Endothelial cell (in vitro differentiated cells): ENCODE measurements around the gene STIM1. TPM values are rescaled to one million over a fixed set of nuclear protein-coding genes. Genes with fewer than 3 reads are reported as not detected.
A peak's percentile ranks its signal among the peaks of the same experiment; 100 is the strongest.

ENCODE experiments used
- DNase-seq: peaks from one replicate; pipeline ENCODE4 v3.0.0; 2021; ENCODE audit warnings: low spot score
- H3K27ac Mint-ChIP-seq: one replicate; pipeline ENCODE4 v1.8.0; 2021; ENCODE audit warnings: mixed read lengths, inconsistent platforms; ENCODE audit not compliant: unreplicated experiment
- H3K27me3 Mint-ChIP-seq: one replicate; pipeline ENCODE4 v1.8.0; 2021; ENCODE audit warnings: mild to moderate bottlenecking, moderate library complexity, mixed read lengths, inconsistent platforms; ENCODE audit not compliant: unreplicated experiment
- H3K36me3 Mint-ChIP-seq: one replicate; pipeline ENCODE4 v1.8.0; 2021; ENCODE audit warnings: mild to moderate bottlenecking, low read depth, mixed read lengths, inconsistent platforms; ENCODE audit not compliant: unreplicated experiment
- H3K4me1 Mint-ChIP-seq: one replicate; pipeline ENCODE4 v1.8.0; 2021; ENCODE audit warnings: mild to moderate bottlenecking, mixed read lengths, inconsistent platforms; ENCODE audit not compliant: unreplicated experiment
- H3K4me3 Mint-ChIP-seq: one replicate; pipeline ENCODE4 v1.8.0; 2021; ENCODE audit warnings: mild to moderate bottlenecking, mixed read lengths, inconsistent platforms; ENCODE audit not compliant: unreplicated experiment
- H3K9me3 Mint-ChIP-seq: one replicate; pipeline ENCODE4 v1.8.0; 2021; ENCODE audit warnings: mixed read lengths, inconsistent platforms; ENCODE audit not compliant: unreplicated experiment
- total RNA-seq: library from RNA; stranded (reverse); fragmentation: NEBNext Ultra II Directional; extraction: Animal tissue kit (Norgen Biotek cat#: 25700); gene quantifications from one replicate; pipeline ENCODE4 v1.2.1, GENCODE V29; 2021; ENCODE audit not compliant: unreplicated experiment
- TF ChIP-seq, protein P1 (sequence below): fragments of 200-600 bp; sonication (generic); IDR thresholded peaks from one replicate; pipeline ENCODE4 v1.5.0; 2021; ENCODE audit warnings: antibody characterized with exemption; ENCODE audit not compliant: unreplicated experiment

The STIM1 gene
- total RNA-seq, 1 donor from 2014 or later: 35.9 TPM

DNA sequence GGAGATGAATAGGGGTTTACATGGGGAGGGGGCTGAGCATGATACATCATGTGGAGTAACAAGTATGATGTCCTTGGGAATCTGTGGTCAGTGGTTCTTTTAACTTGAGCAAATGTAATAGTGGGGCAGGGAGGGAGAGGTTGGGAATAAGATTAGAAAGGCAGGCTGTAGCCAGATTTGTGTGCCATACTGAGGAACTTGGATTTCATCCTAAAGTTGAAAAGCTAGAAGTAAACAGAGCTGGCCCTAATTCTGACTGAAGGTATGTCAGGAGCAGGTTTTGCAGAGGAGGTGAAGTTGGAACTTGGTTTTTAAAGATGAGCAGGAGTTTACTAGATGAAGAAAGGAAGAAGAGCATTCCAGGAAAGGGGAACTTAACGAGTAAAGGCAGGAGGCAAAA is 130.8 kb downstream of the STIM1 start:
- no peaks in the 10 kb centered on the region for H3K36me3 Mint-ChIP-seq
- no peak for DNase-seq
- H3K9me3 Mint-ChIP-seq: no peaks in the 10 kb centered on the region
- H3K4me1 Mint-ChIP-seq: peaks cover 13% of the 10 kb centered on the region
- no peak overlapping the region for H3K27ac Mint-ChIP-seq
- TF ChIP-seq, protein P1, sequence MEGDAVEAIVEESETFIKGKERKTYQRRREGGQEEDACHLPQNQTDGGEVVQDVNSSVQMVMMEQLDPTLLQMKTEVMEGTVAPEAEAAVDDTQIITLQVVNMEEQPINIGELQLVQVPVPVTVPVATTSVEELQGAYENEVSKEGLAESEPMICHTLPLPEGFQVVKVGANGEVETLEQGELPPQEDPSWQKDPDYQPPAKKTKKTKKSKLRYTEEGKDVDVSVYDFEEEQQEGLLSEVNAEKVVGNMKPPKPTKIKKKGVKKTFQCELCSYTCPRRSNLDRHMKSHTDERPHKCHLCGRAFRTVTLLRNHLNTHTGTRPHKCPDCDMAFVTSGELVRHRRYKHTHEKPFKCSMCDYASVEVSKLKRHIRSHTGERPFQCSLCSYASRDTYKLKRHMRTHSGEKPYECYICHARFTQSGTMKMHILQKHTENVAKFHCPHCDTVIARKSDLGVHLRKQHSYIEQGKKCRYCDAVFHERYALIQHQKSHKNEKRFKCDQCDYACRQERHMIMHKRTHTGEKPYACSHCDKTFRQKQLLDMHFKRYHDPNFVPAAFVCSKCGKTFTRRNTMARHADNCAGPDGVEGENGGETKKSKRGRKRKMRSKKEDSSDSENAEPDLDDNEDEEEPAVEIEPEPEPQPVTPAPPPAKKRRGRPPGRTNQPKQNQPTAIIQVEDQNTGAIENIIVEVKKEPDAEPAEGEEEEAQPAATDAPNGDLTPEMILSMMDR: no peak
- H3K4me3 Mint-ChIP-seq: no peak overlapping the region
- H3K27me3 Mint-ChIP-seq: peaks cover 5% of the 10 kb centered on the region

DNA sequence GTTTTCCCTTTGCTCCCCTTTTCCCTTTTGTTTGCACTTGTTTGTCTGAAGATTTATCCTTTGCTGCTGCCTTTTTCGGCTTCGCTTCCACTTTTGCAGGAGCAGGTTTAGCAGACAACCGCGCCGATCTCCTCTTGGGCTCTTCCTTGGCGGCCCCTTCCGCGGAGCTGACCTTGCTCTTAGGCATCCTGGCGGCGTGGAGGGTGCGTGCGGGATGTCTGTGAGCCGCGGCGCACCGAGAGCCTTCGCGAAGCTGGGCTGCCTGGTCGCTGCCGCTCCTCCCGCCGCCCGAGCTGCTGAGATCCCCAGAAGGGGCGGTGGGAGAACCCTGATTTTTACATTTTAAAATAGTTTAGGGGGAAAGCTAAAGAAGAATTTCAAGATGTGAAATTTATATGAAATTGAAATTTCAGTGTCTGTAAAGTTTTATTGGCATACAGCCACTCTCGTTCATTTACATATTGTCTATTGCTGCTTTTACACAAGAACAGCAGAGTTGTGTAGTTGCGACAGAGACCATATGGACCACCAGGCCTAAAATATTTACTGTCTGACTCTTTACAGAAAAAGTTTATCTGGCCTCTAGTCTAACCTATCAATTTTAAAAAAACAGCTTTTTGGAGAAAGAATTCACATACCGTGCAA is 133.9 kb downstream of the STIM1 start:
- TF ChIP-seq, protein P1: no peak
- no peaks in the 10 kb centered on the region for H3K36me3 Mint-ChIP-seq
- DNase-seq: peak; percentile 23
- H3K9me3 Mint-ChIP-seq: peaks cover 3% of the 10 kb centered on the region
- peaks cover 1% of the 10 kb centered on the region for H3K27me3 Mint-ChIP-seq
- H3K4me3 Mint-ChIP-seq: no peak overlapping the region
- H3K4me1 Mint-ChIP-seq: peaks cover 13% of the 10 kb centered on the region
- no peak overlapping the region for H3K27ac Mint-ChIP-seq

DNA sequence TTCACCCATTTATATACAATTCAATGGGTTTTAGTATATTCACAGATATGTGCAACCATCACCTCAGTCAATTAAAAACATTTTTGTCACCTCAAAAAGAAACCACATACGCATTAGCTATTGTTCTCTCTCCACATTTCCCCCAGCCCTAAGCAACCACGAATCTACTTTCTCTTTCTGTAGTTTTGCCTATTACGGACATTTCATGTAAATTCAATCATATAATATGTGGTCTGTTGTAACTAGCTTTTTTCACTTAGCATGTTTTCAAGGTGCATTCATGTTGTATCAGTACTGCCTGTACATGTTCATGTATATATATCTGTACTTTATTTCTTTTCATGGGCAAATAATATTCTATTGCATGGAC is 134.4 kb downstream of the STIM1 start:
- TF ChIP-seq, protein P1: no peak
- no peak overlapping the region for H3K4me3 Mint-ChIP-seq
- no peak for DNase-seq
- peaks cover 5% of the 10 kb centered on the region for H3K36me3 Mint-ChIP-seq
- H3K9me3 Mint-ChIP-seq: peaks cover 8% of the 10 kb centered on the region
- H3K27ac Mint-ChIP-seq: no peak overlapping the region
- H3K4me1 Mint-ChIP-seq: peaks cover 9% of the 10 kb centered on the region
- H3K27me3 Mint-ChIP-seq: peaks cover 3% of the 10 kb centered on the region

DNA sequence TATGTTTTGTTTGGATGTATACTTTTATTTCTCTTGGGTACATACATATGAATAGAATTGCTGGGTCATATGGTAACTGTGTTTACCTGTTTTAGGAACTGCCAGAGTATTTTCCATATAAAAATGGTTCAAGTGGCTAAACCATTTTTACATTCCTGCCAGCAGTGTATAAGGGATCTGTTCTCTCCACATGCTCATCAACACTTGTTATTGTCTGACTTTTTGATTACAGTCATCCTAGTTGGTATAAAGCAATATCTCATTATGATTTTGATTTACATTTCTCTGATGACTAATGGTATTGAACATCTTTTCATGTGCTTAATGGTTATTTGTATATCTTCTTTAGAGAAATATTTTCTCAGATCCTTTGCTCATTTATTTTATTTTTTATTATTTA is 134.9 kb downstream of the STIM1 start:
- DNase-seq: no peak
- Mint-ChIP-seq H3K4me3 (no peak overlapping the region), H3K4me1 (peaks cover 4% of the 10 kb centered on the region), H3K36me3 (peaks cover 10% of the 10 kb centered on the region), H3K9me3 (peaks cover 9% of the 10 kb centered on the region), H3K27ac (no peak overlapping the region), H3K27me3 (peaks cover 3% of the 10 kb centered on the region)
- TF ChIP-seq, protein P1: no peak

DNA sequence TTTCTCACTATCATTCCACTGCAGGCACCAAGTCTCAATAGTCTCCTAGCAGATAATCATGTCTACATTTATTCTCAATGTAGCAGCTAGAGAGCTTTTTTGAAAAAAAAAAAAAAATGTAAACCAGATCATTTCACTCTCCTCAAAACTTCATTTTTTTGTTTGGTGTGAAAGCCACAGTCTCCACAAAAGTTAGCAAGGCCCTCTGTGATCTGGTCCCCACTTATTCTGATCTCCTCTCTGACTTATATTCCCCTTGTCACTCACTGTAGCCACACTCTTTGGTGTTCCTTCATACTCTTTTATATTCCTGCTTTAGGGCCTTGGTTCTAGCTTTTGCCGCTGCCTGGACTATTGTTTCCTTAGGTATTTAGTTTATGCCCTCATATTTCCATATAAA is 137.5 kb downstream of the STIM1 start:
- Mint-ChIP-seq H3K27me3 (peaks cover 4% of the 10 kb centered on the region), H3K36me3 (peaks cover 10% of the 10 kb centered on the region), H3K9me3 (peaks cover 9% of the 10 kb centered on the region), H3K4me3 (no peak overlapping the region), H3K27ac (no peak overlapping the region), H3K4me1 (peaks cover 9% of the 10 kb centered on the region)
- no peak for DNase-seq
- TF ChIP-seq, protein P1: no peak
